GM19239 (cell line): Measurements from ENCODE around the gene SYNGR1.
A peak's percentile ranks its signal among the peaks of the same experiment; 100 is the strongest.
"Not testable (repeated sequence)": the region's sequence is repeated elsewhere in the genome, so short reads cannot be mapped to it uniquely, and the experiment has no call there.

ENCODE experiments used
- DNase-seq: peaks from one replicate; pipeline ENCODE4 v3.0.0; 2011; ENCODE audit warnings: low spot score; ENCODE audit not compliant: insufficient read length
- FAIRE-seq: peaks from 2 replicates; lab custom pipeline; 2011; peaks lifted over from hg19 to GRCh38; lab: Jason Lieb, UNC

Gene SYNGR1

DNA sequence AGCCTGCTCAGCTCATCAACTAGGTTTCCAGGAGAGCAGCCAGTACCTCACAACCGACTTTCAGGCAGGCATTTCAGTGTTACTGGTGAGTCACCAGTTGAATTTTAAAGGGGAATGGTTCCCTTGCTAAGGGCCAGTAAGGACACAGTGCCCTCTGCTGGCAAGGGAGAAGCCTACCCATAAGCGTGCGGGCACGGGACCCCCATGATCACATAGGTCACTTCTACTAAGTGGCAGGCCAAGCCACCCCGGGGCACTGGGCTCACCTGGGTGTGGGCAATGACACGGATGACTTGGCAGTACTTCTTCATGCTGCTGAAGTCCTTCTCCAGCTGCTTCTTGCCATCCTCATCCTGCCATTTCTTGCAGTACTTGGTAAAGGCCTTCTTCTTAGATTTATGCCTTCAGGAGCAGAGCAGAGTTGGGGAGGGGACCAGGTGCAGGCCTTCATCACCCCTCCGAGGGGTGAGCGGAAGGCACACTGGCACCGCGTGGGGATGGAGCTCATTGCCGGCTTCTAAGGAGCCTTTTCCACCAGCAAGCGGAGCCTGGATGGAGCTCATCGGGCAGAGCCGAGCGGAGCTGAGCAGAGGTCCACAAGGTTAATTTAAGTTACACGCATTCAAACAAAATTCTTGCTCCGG is 33.2 kb upstream of the SYNGR1 start:
- DNase-seq (peak; percentile 49), FAIRE-seq (peak; percentile 84)

- FAIRE-seq (peak; percentile 40), DNase-seq (no peak)
Observed at GRCh38 chr22:39317084-39317774, 32.6 kb upstream of the SYNGR1 start.

DNA sequence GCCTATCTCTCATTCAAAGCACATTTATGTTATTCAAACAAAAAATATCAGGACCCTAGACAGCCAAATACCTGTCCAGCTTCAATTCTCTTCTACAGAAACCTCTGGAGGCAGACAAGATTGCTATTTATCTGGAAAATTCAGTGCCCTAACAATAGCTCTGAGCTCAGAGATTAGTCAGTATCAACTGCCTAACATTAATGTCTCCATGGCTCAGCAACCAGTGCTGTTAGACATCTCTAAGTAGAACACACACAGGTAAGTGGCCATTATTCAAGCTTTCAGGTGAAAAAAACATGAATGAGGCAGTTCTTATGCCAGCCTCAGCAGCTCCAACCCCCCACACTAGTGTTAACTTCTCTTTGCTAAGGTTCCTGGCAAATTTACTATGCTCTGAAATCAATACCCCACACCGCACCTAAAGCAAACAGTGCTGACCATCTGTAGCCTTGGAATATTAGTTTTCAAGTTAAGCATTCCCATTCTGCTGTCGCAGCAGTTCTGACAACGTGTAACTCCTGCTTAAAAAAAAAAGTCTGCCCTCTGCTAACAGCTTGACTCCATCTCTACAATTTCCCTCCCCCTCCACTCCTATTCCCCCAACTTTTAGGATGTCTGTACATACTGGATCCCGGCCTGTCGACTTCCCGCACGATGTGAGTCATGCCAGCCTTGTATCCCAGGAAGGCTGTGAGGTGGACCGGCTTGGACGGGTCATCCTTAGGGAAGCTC is 31.9 kb upstream of the SYNGR1 start:
- no peak for FAIRE-seq

DNA sequence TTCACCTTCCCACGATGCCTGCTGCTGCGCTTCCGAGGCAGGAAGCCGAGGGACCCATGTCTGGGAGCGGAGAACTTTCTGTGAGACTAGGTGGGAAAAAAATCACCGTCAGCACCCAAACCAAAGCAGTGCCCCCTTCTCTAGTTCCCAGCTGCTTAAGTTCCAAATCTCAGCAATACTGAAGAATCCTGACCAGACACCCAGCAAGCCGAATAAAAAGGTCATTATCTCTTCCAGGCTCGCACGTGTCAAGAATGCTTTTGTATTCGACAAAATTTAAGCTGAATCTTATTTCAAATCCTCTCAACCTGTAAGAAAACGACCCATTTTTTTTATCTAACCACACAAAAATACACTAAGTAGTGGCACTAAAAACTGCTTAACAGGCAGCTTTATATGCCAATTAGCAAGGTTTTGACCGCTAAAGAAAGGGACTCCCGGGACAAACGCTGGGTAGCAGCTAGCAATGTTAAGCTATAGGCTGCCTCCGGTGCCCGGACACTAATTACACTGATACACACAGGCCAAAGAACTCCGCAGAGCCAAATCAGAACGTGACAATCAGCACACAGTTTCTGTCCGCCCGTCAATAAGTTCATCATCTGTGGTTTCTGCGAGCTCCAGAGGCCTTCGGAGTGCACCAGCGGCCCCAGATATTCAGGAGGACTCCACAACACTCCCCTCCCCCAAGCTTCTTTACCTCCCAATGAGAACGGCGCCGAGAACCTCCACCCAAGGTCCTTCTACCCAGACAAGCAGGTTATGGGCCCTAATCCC is 31.1 kb upstream of the SYNGR1 start:
- no peak for DNase-seq
- peak; percentile 11 for FAIRE-seq

More for the DNA sequence above, 31.9 kb upstream of the SYNGR1 start:
- DNase-seq: no peak

- DNase-seq (peak; percentile 88), FAIRE-seq (peak; percentile 98)
Observed at GRCh38 chr22:39319284-39320022, 30.3 kb upstream of the SYNGR1 start, which contains the start of gene RPL3. Gene RPL3 (minus strand): TSS chr22:39319623. CDS start chr22:39319597, 26 bp downstream.

- peak; percentile 18 for FAIRE-seq
- not testable (repeated sequence) for DNase-seq
Observed at GRCh38 chr22:39320616-39321029, 29.2 kb upstream of the SYNGR1 start.

DNA sequence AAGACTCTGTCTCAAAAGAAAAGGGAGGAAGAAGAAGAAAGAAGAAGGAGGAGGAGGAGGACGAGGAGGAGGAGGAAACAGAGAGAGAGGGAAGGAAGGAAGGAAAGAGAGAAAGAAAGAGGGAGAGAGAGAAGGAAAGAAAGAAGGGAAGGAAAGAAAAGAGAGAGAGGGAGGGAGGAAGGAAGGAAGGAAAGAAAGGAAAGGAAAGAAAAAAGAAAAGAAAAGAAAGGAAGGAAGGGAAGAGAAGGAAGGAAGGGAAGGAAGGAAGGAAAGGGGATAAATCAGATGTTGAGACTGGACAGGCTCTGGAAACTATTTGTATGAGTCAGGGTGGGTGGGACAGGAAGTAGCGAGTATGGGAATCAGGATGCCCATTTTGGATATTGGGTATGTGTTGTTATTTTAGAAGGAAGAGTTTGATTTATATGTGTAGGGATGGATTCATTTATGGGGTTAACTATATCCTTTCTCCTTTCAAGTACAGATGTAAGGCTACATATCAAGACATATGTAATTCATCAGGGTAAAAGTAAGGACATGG is 24.3 kb upstream of the SYNGR1 start:
- DNase-seq (no peak), FAIRE-seq (no peak)

DNA sequence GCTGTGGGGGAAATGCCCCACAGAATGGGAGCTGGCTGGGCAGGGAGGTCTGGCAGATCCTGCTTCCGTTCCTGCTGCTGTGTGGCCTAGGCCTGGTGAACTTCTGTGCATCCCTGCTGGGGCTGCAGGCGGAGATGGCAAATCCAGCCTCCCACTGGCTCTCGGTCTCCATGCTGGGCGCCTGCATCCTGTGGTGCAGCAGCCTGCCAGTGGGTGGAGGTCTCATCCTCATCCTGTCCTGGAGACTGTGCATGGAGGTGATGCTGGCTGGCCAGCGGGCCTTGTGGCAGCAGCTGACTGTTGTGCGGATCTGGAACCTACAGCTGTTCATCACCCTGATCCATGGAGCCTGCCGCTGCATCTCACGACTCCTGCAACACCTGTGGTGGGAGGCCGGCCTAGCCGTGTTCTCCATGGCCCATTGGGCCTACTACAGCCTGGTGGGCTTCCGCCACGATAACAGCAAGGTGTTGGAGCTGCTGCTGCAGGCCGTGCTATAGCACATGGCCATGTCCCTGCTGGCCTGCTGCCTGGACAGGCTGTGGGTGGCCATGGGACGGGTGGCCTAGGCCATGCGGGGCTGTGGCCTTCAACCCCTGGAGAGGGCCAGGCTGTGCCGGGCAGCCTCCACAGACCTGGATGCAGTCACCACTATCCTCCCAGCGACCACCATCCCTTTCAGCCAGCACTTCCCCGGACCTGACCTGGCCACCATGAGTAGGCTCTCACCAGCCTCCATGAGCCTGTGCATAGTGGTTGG is 21.6 kb upstream of the SYNGR1 start:
- DNase-seq (no peak), FAIRE-seq (no peak)

- DNase-seq, FAIRE-seq: not testable (repeated sequence)
Observed at GRCh38 chr22:39330553-39330952, 19.2 kb upstream of the SYNGR1 start.

GRCh38 chr22:39332441-39333064 is 17.2 kb upstream of the SYNGR1 start:
- peak; percentile 95 for FAIRE-seq
- DNase-seq: no peak

GRCh38 chr22:39336411-39336810 is 13.4 kb upstream of the SYNGR1 start:
- DNase-seq (no peak), FAIRE-seq (no peak)

DNA sequence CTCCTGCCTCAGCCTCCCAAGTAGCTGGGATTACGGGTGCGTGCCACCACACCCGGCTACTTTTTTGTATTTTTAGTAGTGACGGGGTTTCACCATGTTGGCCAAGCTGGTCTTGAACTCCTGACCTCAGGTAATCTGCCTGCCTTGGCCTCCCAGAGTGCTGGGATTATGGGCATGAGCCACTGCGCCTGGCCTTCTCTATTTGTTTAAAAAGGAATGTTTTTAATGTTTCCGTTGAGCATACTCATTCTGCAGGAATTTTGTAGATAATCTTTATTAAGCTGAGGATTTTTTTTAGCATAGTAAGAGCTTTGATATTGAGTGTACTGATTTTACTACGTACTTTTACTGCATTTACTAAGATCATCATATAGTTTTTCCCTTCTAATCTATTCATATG is 10.0 kb upstream of the SYNGR1 start:
- DNase-seq, FAIRE-seq: not testable (repeated sequence)

GRCh38 chr22:39341179-39341578 is 8.6 kb upstream of the SYNGR1 start:
- no peak for FAIRE-seq

GRCh38 chr22:39343259-39344045 is 6.3 kb upstream of the SYNGR1 start:
- peak; percentile 88 for FAIRE-seq

More at GRCh38 chr22:39341179-39341578, 8.6 kb upstream of the SYNGR1 start:
- DNase-seq: no peak

DNA sequence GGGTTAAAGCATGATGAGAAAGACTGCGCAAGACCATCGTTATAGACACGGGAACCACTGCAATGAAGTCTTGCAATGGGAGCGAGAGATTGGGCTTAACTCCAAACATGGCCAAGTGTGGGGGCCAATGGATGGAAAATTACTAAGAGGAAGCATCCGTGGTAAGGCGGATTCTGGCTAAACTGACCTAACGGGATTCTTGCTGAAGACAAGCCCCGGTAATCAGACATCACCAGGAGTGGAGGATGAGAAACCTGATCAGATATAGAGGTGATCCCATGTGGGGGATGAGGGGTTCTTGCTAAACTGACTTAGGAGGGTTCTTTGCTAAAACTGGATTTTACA is 5.8 kb upstream of the SYNGR1 start:
- FAIRE-seq: no peak
- no peak for DNase-seq

More at GRCh38 chr22:39343259-39344045, 6.3 kb upstream of the SYNGR1 start:
- DNase-seq: no peak

DNA sequence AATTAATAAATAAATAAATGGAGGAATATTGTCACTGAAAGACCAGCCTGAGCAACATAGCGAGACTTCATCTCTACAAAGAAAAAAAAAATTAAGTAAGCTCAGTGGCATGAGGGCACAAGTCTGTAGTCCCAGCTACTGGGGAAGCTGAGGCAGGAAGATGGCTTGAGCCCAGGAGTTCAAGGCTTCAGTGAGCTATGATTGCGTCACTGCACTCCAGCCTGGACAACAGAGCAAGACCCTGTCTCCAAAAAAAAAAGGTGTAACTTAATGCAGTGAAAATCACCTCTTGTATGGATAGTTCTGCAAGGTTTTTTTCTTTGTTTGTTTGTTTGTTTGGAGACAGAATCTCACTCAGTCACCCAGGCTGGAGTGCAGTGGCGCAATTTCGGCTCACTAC is 4.6 kb upstream of the SYNGR1 start:
- FAIRE-seq (no peak), DNase-seq (no peak)

- peak; percentile 59 for FAIRE-seq
- no peak for DNase-seq
Observed at GRCh38 chr22:39348909-39349505, 784 bp upstream of the SYNGR1 start.
